HepG2 (cell line): ENCODE data around the gene BAG3. TPM values are rescaled to one million over a fixed set of nuclear protein-coding genes. Genes with fewer than 3 reads are reported as not detected.

Experiments
- HHEX ChIP-seq: IDR thresholded peaks from 2 replicates; pipeline ENCODE4 v1.6.1; 2016; ENCODE audit warnings: control low read depth
- HNF1A ChIP-seq, 2 experiments: sonication (generic) in 1 of 2; formaldehyde crosslinking in 1 of 2; IDR thresholded peaks; 2 replicates each; pipeline versions ENCODE4 v1.4.0 to v1.6.1; 2016 to 2020; ENCODE audit warnings: borderline replicate concordance in 1 of 2, low read depth in 1 of 2, mild to moderate bottlenecking in 1 of 2, missing genetic modification reagents in 1 of 2
- IRF2 ChIP-seq: IDR thresholded peaks from 2 replicates; pipeline ENCODE4 v1.6.1; 2018; ENCODE audit warnings: missing genetic modification reagents, missing compliant biosample characterization
- PITX1 ChIP-seq: sonication (generic); formaldehyde crosslinking; IDR thresholded peaks from 2 replicates; pipeline ENCODE4 v1.5.1; 2020; ENCODE audit warnings: mild to moderate bottlenecking, missing genetic modification reagents
- SOX5 ChIP-seq: IDR thresholded peaks from 2 replicates; pipeline ENCODE4 v1.6.1; 2016; ENCODE audit warnings: borderline replicate concordance
- SP5 ChIP-seq: IDR thresholded peaks from 2 replicates; pipeline ENCODE4 v1.6.1; 2016; ENCODE audit warnings: low read depth, borderline replicate concordance
- SRY ChIP-seq: sonication (generic); formaldehyde crosslinking; IDR thresholded peaks from 2 replicates; pipeline ENCODE4 v1.8.0; 2022; ENCODE audit warnings: mild to moderate bottlenecking, missing genetic modification reagents
- UBTF ChIP-seq: sonication (generic); formaldehyde crosslinking; IDR thresholded peaks from 2 replicates; pipeline ENCODE4 v1.4.0; 2020; ENCODE audit warnings: mild to moderate bottlenecking, missing genetic modification reagents
- ZBTB4 ChIP-seq: sonication (generic); formaldehyde crosslinking; IDR thresholded peaks from 2 replicates; pipeline ENCODE4 v1.4.0; 2020; ENCODE audit warnings: missing genetic modification reagents, mild to moderate bottlenecking, borderline replicate concordance
- ZNF343 ChIP-seq: sonication (generic); formaldehyde crosslinking; IDR thresholded peaks from 2 replicates; pipeline ENCODE4 v1.4.0; 2020; ENCODE audit warnings: mild to moderate bottlenecking, missing genetic modification reagents
- polyA plus RNA-seq, 8 experiments: library from polyadenylated mRNA; depleted of rRNA in 3 of 8; stranded (reverse) in 7 of 8; unstranded in 1 of 8; fragments of >200 nt; fragmentation: Illumina TruSeq in 4 of 8; extraction: Trizol in 4 of 8; gene quantifications; 2 replicates each; pipeline versions ENCODE4 v1.2.1 to v1.2.3, GENCODE V29; 2011 to 2016; ENCODE audit warnings: low read depth in 4 of 8, missing spikeins in 1 of 8, mixed read lengths in 1 of 8; ENCODE audit not compliant: insufficient read depth in 1 of 8
- total RNA-seq, 5 experiments: library from RNA; depleted of rRNA; stranded (reverse); fragments of >200 nt; fragmentation: Illumina TruSeq; extraction: Trizol; gene quantifications; 2 replicates each; pipeline ENCODE4 v1.2.3, GENCODE V29; 2016; ENCODE audit warnings: low read depth in 1 of 5
- TF ChIP-seq, protein P1 (sequence below): sonication (generic); formaldehyde crosslinking; IDR thresholded peaks from 2 replicates; pipeline ENCODE4 v1.5.0; 2020; ENCODE audit warnings: mild to moderate bottlenecking, missing genetic modification reagents, borderline replicate concordance

BAG3 gene
- total and polyA plus RNA-seq, 2 of the 13 experiments (the other 11 are each of a cell fraction or from before 2014, with no cell fraction given), result 2.9 to 6.7 TPM

- TF ChIP-seq UBTF (CRISPR knock-in tag) (peak; percentile 60), SOX5 (CRISPR knock-in tag) (peak; percentile 42; the same call in 1 of the 2 replicates), ZNF343 (CRISPR knock-in tag) (0 out of 2 replicates have a peak, but pooled peaks have one; percentile 35), HHEX (CRISPR knock-in tag) (no peak), SP5 (CRISPR knock-in tag) (0 out of 2 replicates have a peak, but pooled peaks have one; percentile 24), ZBTB4 (CRISPR knock-in tag) (0 out of 2 replicates have a peak, but pooled peaks have one; percentile 45), IRF2 (CRISPR knock-in tag) (peak; percentile 55; the same call in 1 of the 2 replicates), PITX1 (CRISPR knock-in tag) (0 out of 2 replicates have a peak, but pooled peaks have one; percentile 14), SRY (0 out of 2 replicates have a peak, but pooled peaks have one; percentile 35), HNF1A (IDR thresholded peaks at IDR 0.05; ENCODE audit: low read depth) (no peak), HNF1A (CRISPR knock-in tag; IDR thresholded peaks at IDR 0.05; ENCODE audit: borderline replicate concordance) (peak; percentile 36; the same call in 1 of the 2 replicates)
- TF ChIP-seq, protein P1, sequence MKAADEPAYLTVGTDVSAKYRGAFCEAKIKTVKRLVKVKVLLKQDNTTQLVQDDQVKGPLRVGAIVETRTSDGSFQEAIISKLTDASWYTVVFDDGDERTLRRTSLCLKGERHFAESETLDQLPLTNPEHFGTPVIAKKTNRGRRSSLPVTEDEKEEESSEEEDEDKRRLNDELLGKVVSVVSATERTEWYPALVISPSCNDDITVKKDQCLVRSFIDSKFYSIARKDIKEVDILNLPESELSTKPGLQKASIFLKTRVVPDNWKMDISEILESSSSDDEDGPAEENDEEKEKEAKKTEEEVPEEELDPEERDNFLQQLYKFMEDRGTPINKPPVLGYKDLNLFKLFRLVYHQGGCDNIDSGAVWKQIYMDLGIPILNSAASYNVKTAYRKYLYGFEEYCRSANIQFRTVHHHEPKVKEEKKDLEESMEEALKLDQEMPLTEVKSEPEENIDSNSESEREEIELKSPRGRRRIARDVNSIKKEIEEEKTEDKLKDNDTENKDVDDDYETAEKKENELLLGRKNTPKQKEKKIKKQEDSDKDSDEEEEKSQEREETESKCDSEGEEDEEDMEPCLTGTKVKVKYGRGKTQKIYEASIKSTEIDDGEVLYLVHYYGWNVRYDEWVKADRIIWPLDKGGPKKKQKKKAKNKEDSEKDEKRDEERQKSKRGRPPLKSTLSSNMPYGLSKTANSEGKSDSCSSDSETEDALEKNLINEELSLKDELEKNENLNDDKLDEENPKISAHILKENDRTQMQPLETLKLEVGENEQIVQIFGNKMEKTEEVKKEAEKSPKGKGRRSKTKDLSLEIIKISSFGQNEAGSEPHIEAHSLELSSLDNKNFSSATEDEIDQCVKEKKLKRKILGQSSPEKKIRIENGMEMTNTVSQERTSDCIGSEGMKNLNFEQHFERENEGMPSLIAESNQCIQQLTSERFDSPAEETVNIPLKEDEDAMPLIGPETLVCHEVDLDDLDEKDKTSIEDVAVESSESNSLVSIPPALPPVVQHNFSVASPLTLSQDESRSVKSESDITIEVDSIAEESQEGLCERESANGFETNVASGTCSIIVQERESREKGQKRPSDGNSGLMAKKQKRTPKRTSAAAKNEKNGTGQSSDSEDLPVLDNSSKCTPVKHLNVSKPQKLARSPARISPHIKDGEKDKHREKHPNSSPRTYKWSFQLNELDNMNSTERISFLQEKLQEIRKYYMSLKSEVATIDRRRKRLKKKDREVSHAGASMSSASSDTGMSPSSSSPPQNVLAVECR (CRISPR knock-in tag), result peak; percentile 46
These were observed 14.9 kb downstream of the BAG3 start (continued) for GRCh38 chr10:119665901-119666708.
